Fibroblast of the aortic adventitia (primary cell): ENCODE data around the gene CLDN3. TPM values are rescaled to one million over a fixed set of nuclear protein-coding genes. Genes with fewer than 3 reads are reported as not detected.
A peak's percentile ranks its signal among the peaks of the same experiment; 100 is the strongest.

Experiments used
- DNase-seq: peaks from one replicate; pipeline ENCODE4 v3.0.0-alpha.2; 2010; ENCODE audit warnings: low read depth
- H3K4me3 ChIP-seq: 2 replicates; pipeline ENCODE4 v1.5.1; 2011; ENCODE audit warnings: low read depth, mild to moderate bottlenecking, control low read depth, low read length, moderate library complexity
- CTCF ChIP-seq: IDR thresholded peaks from 2 replicates; pipeline ENCODE4 v1.5.1; 2011; ENCODE audit warnings: mild to moderate bottlenecking, low read length, control low read depth, inconsistent platforms; ENCODE audit not compliant: insufficient read depth
- total RNA-seq: library from RNA; depleted of rRNA; stranded (reverse); fragments of >200 nt; gene quantifications from 2 replicates; pipeline ENCODE4 v1.2.3, GENCODE V29; 2012; ENCODE audit warnings: low replicate concordance

The CLDN3 gene
- total RNA-seq, 1 donor: not detected

DNA sequence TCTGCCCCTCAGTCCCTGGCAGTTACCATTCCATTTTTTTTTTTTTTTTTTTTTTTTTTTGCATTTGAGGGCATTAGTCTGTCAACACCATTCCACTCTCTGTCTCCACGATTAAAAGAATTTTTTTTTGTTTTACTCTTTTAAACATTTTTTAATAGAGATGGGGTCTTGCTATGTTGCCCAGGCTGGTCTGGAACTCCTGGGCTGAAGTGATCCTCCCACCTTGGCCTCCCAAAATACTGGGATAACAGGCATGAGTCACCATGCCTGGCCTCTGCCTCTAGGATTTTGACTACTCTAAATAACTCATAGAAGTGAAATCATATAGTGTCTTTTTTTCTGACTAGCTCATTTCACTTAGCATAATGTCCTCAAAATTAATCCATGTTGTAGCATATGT is 16.5 kb upstream of the CLDN3 start:
- no peak for DNase-seq
- TF ChIP-seq CTCF: no peak
- H3K4me3 ChIP-seq: no peak overlapping the region

GRCh38 chr7:73779517-73779916 is 9.4 kb upstream of the CLDN3 start:
- peak; percentile 26 for DNase-seq
- TF ChIP-seq CTCF: no peak
- no peak overlapping the region for H3K4me3 ChIP-seq

GRCh38 chr7:73778801-73779389 is 8.8 kb upstream of the CLDN3 start:
- TF ChIP-seq CTCF: no peak
- no peak for DNase-seq
- no peak overlapping the region for H3K4me3 ChIP-seq

DNA sequence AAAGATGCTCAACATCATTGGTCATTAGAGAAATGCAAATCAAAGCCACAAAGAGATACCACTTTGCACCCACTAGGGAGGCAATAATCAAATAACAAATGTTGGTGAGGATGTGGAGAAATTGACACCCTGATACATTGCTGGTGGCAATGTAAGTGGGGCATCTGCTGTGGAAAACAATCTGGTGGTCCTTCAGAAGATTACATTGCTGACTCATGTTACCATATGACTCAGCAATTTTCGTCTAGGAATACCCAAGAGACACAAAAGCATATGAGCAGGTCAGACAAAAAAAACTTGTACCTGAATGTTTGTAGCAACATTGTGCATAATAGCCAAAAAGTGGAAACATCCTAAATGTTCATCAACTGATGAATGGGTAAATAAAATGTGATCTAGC is 4.9 kb upstream of the CLDN3 start:
- TF ChIP-seq CTCF: no peak
- H3K4me3 ChIP-seq: no peak overlapping the region
- peak; percentile 39 for DNase-seq

- TF ChIP-seq CTCF: no peak
- no peak overlapping the region for H3K4me3 ChIP-seq
- no peak for DNase-seq
Observed at GRCh38 chr7:73773700-73774517, 3.8 kb upstream of the CLDN3 start.

DNA sequence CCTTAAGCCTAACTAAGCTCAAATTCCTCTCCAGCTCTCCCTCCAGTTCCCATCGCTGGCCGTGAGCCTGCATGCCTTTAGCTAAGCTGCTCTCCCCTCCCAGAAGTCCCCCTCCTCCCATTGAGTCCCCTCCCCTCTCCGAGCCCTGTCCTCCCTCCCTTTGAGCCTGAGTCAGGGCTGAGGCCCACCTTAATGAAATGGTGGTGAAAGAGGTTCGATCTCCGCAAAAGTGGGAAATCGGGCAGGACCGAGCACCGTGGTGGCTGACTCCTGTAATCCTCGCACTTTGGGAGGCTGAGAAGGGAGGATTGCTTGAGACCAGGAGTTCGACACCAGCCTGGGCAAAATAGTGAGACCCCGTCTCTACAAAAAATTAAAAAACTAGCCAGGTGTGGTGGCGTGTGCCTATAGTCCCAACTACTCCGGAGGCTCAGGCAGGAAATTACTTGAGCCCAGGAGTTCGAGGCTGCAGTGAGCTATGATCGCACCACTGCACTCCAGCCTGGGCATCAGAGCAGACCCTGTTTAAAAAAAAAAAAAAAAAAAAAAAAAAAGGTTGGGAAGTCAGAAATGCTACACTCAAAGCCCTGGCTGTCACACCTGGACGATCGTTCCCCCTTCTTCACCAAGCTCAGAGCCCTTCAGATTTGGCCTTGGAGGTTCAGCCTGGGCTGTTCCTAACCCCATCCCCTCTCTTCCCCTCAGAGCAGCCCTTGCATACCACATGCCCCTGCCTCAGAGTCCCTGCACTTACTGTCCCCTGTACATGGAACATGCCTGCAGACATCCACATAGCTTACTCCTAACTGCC is 995 bp upstream of the CLDN3 start:
- TF ChIP-seq CTCF: no peak
- no peak overlapping the region for H3K4me3 ChIP-seq
- DNase-seq: no peak
